Nucleus accumbens (tissue), 56 donors: Measurements from ENCODE around the gene SPTBN4.
"Not testable (repeated sequence)": the region's sequence is repeated elsewhere in the genome, so short reads cannot be mapped to it uniquely, and the experiment has no call there.

Source experiments
- DNase-seq, 56 donors: peaks; one replicate each; lab custom pipeline; 2025; lab: John Stamatoyannopoulos, UW

Gene SPTBN4

DNA sequence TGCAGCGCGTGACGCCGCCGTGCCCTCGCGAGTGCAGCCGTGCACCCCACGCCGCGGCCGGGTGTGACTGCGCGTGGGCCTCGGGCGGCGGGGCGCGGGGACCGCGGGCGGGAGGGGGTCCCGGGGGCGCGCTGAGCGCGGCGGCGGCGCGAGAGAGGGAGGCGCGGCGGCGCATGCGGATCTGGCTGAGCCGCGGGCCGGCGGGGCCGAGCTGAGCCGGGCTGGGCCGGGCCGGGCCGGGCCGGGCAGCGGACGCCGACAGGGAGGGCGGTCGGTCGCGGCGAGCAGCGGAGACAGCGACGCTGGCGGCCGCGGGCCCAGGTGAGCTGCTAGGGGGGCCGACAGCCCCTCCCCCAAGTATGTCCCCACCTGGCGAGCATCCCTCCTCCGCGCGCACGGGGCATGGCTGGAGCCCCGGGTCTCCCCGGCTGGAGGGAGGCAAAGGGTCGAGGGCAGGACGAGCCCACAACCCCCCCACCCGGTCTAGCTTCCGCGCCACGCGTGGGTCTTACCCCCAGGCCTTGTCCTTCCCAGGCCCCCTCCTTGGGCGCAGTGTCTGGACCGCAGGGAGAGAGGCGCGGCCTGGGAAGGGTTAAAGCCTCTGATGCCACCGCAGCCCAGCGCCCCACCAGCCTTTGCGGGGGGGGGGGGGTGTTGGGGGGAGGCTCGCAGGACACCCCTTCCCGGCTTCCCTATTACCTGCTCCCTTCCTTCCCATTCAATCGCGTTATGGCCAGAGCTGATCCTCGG, at the start of gene SPTBN4:
Gene SPTBN4 (plus strand): TSS at position 17 of the 750 bp plus-strand sequence. CDS start 5,621 bp downstream, outside the sequence.
- peak in 6 of 56 donors; percentile 2 to 69 (median 24) for DNase-seq

DNA sequence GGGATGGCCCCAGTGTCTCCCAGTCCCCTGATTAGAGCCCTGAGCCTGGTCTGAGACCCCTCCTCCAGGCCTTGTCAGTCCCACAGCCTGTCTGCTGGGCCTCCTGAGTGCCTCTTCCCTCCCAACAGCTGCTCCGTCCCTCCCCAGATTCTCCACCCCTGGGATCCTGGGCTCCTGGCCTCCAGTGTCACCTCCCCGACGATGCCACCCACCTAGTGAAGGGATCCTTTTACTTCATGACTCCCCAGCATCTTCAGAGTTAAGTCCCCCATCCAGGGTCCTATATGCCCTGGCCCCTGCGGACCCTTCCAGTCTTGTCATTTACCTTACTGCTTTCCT, 49.2 kb upstream of the SPTBN4 start:
- DNase-seq: no peak

DNA sequence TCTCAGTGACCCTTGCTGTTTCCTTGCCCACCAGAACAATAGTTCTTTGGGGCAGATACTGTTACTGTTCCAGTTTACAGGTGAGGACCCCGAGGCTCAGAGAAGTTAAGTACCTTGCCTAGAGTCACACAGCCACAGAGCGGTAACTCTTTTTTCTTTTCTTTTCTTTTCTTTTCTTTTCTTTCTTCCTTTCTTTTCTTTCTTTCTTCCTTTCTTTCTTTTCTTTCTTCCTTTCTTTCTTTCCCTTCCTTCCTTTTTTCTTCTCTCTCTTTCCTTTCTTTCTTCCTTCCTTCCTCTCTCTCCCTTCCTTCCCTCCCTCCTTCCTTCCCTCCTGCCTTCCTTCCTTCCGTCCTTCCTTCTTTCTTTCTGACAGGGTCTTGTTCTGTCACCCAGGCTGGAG, 48.8 kb upstream of the SPTBN4 start:
- DNase-seq: no peak

DNA sequence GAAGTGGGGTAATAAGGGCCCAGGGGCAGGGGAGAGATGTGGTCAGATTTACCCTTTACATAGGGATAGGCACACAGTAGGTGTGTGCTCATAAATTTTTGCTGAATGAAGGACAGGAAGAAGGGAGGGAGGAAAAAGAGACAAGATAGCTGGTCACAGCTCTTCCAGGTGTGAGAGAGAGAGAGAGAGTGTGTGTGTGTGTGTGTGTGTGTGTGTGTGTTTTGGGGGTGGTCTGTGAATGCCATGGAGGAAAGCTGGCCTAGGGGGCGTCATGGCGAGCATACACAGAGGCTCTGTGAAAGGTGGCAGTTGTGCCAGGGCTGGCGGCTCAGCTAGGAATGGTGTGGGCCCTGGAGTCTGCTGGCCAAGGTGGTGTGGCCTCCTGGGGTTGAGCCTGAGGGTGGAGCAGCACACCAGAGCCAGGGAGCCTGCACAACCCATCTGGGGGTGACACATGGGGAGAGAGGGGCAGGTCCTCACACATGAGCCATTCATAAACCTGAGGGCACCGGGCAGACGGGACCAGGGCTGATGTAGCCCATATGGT, 47.7 kb upstream of the SPTBN4 start:
- DNase-seq: no peak

DNA sequence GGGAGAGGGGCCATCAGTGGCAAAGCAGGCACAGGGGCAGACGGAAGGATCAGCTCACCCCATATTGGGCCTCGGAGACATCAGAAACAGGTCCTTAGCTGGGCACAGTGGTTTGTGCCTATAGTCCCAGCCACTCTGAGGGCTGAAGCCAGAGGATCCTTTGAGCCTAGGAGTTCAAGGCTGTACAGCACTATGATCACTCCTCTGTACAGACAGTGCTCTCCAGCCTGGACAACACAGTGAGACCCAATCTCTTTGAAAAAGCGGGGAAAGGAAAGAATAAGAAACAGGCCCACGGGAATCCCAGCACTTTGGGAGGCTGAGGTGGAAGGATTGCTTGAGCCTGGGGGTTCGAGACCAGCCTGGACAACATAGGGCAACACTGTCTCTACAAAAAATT, 47.0 kb upstream of the SPTBN4 start:
- DNase-seq: no peak

DNA sequence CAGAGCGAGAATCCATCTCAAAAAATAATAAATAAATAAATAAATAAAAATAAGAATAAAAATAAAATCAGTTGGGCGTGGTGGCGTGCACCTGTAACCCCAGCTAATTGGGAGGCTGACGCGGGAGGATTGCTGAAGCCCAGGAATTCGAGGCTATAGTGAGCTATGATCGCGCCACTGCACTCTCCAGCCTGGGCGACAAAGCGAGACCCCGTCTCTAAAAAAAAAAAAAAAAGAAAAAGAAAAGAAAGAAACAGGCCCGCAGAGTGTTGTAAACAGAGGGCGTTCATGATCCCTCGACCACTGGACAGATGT, 46.4 kb upstream of the SPTBN4 start:
- no peak for DNase-seq

DNA sequence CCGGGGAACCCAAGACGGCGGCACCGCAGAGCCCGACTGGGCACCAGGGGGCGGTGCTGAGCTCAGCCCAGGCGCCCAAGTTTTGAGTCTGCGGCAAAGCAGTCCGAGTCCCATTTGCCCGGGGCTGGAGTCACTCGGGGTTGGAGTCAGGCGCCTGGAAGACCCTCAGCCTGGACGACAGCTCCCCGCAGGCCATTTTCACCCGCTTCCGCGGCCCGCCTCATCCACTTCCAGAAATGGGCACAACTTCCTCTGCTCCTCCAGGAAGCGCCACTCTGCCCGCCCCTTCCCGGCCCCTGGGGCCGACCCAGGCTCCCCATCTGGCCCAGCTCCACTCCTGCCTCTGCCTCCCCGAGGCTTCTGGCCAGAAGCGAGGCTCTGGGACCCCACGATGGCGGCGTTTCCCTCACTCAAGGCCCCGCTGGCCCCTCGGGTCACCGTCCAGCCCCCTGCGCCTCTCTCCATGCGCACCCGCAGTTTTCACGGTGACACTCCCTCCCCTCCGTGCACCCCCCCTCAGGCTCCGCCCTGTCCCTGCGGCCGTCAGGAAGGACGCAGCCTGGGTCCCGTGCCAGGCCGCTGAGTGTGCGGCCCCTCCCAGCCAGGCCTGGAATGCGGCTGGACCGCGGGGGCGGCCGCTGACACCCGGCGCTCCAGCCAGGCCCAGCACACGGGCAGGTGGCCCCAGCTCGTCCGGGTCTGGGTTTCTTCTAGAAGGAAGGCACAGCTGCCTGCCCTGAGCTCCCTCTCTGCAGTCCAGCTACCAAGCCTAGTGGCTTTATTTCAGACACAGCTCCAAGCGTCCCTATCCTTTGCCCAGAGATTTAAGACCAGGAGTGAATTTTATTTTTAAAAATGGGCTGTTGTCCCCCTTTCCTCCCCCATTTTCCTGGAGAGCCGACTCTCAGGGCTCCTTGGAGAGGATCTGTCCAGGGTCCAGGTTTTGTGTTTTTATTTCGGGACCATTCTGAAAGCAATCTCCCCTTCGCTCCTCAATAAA, 45.7 kb upstream of the SPTBN4 start:
- peak in 55 of 56 donors; percentile 31 to 96 (median 85) for DNase-seq

DNA sequence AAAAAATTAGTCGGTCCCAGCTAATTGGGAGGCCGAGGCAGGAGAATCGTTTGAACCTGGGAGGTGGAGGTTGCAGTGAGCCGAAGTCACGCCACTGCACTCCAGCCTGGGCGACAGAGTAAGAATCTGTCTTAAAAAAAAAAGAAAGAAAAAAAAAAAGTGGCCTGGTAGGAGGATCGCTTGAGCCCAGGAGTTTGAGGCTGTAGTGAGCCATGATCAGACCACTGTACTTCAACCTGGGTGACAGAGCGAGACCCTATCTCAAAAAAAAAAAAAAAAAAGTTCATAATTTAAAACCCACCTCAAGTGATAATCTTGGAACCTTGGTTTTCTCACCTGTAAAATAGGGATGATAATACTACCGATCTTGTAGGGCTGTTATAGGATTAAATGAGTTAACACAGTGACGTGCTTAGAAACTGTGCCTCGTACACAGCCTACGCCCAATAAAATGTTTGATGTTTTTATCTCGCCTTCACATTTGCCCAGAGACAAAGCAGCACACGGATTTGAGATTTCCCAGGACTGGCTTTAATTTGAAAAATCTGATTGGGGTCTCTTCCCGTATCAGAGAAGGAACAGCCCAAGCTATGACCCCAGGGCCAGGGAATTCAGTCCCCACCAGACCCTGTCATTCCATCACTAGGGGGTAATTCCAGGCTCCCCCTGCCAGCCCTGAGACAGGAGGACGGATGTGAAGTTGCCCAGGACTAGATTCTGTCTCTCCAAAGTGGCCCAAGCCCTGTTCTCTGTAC, 44.6 kb upstream of the SPTBN4 start:
- DNase-seq: no peak

DNA sequence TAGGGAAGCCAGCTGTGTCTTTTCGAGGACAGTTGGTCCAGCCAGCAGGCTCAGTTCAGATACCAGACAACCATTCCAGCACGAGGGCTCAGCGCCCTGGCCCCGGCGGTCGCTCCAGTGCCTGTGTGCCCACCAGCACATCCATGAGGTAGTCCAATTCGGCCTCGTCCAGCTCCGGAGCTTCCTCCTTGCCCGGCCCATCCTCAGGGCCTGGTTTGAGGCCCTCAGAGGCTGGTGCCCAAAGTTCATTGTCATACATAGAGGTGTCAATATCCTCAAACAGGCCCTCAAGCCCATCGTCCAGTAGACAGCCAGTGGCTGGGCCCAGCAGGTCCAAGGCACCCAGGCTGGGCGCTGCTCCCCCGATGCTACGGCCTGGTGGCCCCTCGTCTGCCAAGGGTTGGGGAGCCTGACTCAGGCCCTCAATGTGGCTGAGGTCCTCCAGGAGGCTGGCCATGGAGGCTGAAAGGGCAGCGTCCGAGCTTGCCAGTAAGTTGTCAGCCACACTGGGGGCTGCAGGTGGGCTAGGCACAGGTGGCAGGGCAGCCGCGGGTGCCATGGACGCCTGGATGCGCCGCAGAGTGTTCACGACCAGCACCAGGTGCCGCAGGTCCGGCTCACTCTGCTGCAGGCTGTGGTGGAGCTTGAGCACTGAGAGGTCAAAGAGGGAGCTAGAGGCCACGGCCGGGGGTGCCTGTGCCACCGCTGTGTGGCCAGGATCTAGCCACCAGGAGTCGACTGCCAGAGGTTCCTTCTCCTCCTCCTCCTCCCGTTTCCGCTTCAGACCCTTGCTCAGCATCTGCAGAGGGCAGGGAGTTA, 43.8 kb upstream of the SPTBN4 start:
- no peak for DNase-seq

DNA sequence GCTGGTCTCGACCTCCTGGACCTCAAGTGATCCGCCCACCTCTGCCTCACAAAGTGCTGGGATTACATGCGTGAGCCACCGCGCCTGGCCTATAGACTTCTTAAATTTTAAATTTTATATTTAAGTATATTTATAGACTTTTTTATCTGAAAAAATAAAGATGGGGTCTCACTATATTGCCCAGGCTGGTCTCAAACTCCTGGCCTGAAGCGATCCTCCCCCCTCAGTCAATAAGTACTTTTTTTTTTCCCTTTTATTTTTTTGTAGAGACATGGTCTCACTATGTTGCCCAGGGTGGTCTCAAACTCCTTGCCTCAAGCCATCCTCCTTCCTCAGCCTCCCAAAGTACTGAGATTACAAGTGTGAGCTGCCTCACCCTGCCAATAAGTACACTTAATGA, 42.9 kb upstream of the SPTBN4 start:
- no peak for DNase-seq

DNA sequence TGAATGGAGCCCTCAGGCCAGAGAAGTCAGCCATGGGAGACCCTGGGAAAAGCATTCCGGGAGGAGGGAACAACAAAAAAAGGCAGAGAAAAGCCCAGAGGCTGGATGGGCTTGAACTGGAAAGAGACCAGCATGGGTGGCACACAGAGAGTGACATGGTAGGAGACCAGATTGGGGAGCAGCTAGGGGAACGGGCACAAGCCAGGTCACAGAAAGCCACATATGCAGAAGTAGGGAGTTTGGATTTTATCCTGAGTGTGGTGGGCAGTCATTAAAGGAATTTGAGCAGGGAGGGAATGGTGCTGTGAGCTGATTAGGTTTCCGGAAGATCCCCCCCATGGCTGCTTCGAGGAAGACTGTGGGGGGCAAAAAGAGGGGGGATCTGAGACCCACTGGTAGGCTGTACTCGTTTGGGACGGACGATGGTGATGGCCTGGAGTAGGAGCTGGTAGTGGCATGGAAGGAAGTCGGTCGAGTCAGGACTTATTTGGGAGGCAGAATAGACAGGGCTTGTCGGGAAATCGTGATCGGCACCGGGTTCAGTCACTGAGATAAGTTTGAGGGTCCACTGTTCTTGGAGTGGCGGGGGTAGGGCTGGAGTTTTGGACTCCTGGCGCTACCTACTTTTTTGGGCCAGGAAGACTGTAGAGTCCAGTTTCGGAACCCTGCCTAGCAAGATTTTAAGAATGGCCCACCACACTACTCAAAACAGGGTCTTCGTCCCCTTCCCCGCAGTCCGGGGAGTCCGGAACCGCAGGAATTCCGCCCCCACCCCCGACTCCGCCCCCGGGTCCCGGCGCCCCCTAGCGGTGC, 42.0 kb upstream of the SPTBN4 start:
- DNase-seq: peak in 11 of 56 donors; percentile 17 to 69 (median 49)

DNA sequence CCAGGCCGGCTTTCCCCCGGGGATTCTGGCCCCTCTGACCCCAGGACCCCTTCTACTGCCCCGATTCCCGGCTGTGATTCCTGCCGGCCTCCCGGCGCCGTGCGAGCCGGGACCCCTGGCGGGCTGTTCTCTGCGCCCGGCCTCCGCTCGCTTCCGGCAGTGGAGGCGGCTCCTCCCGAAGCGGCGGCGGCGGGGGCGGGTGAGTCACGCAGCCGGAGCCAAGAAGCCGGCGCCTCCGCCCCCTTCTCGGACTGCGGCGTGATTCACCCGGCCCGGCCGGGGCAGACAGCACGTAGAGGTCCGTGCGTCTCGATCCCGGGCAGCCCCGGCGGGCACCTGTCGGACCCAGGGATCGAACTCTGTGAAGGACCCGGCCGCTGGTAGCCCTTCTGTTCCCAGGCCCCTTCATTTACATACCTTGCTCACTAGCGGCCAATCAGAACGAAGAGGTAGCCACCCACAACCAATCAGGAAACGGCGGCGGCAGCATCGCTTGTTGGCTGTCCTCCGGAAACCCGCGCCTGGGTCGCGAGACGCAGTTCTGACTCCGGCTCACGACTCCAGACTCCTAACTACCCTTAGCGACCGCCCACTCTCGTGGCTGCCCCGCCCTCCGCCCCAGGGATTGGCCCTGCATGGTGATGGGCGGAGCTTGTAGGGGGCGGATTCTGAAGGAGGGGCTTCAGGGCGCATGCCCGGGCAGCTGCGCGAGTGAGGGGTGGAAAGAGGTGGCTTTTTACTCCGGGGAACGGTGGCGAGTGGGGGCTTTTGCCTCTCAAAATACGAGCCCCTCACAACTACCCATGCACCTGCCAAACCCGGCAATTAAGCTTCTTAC, 41.1 kb upstream of the SPTBN4 start, which contains the start of gene SERTAD1:
Gene SERTAD1 (minus strand): TSS at position 543 of the 838 bp plus-strand sequence. CDS start 2,446 bp downstream, outside the sequence.
- peak; percentile 96 to 100 (median 100) for DNase-seq

DNA sequence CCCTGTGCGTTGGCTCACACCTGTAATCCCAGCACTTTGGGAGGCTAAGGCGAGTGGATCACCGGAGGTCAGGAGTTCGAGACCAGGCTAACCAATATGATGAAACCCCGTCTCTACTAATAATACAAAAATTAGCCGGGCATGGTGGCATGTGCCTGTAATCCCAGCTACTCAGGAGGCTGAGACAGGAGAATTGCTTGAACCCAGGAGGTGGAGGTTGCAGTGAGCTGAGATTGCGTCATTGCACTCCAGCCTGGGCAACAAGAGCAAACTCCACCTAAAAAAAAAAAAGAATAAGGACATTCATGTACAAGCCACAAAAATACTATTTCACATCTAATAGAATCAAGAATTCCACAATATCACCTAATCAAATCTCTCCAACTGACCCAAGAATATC, 38.6 kb upstream of the SPTBN4 start:
- DNase-seq: not testable (repeated sequence)

DNA sequence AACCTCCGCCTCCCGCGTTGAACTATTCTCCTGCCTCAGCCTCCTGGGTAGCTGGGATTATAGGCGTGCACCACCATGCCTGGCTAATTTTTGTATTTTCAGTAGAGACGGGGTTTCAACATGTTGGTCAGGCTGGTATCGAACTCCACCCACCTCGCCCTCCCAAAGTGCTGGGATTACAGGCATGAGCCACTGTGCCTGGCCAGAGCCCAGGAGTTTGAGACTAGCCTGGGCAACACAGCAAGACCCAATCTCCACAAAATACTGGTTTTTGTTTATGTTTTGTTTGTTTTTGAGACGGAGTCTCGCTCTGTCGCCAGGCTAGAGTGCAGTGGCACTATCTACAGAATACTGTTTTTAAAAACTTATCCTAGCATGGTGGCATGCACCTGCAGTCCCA, 36.6 kb upstream of the SPTBN4 start:
- not testable (repeated sequence) for DNase-seq

DNA sequence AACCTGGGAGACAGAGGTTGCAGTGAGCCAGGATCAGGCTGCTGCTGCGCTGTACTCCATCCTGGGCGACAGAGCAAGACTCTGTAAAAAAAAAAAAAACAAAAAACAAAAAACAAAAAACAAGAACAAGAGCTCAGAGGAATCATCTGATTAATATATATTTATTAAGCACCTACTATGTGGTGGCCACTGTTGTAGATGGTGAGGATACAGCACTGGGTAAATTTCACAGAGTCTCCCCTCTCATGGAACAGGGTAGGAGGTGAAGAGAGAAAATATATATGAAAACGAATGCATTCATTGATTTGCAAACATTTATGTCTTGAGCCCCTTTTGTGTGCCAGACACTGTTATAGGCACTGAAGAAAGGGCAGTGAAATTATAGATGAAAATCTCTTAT, 35.1 kb upstream of the SPTBN4 start:
- DNase-seq: no peak

DNA sequence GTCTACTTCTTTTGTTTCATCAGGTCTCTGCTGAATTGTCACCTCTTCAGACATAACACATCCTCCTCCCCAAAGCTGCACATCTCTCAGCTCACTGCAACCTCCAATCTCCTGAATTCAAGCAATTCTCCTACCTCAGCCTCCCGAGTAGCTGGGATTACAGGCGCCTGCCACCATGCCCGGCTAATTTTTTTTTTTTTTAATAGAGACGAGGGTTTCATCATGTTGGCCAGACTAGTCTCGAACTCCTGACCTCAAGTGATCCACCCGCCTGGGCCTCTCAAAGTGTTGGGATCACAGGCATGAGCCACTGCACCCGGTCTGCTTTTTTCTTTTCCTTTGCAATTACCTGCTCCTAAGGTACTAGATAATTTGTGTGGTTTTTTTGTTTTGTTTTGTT, 34.0 kb upstream of the SPTBN4 start:
- DNase-seq: not testable (repeated sequence)

DNA sequence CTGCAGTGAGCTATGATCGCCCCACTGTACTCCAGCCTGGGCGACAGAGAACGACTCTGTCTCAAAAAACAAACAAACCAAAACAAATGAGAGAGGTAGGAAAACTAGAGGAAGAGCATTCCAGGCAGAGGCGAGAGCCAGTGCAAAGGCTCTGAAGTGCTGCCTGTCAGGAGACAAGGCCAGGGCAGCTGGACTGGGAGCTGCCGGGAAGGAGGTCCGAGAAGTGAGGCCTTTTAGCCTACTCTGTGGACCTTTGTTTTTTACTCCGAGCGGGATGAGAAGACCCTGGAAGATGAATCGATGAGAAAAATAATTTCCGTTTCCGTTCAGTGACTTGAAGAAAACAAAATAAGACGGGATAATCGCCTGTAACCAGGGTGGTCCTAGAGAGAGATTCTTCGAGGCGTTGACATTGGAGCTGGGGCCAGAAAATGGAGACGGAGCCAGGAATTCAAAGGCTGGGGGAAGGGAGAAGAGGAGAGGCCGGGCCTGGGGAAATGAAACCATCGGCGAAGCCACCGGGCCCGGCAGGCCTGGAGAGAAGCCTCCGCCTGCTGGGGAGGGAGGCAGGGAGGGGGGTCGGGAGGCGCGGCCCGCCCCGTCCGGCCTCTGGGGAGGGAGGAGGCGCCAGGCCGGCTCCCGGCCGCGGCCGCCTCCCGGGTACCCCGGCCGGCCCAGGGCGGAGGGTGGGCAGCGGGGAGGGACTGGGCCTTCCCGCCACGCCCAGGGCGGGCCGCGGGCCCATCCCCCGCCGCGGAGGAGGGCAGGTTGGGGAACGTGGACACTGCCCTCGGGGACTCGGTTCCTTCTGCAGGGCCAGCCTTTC, 33.2 kb upstream of the SPTBN4 start:
- DNase-seq: peak in 54 of 56 donors; percentile 19 to 87 (median 70)
